A673 (cell line): Measurements from ENCODE around the gene ERGIC3. TPM values are rescaled to one million over a fixed set of nuclear protein-coding genes. Genes with fewer than 3 reads are reported as not detected.

Experiments
- BruUV-seq: library from RNA; stranded (reverse); fragments of 400-500 nt; replicated peaks from 2 replicates; lab custom pipeline; 2021; lab: Mats Ljungman, UMichigan
- CTCF ChIA-PET: fragments of 300-600 bp; sonication (Branson Sonifier 250); formaldehyde crosslinking; loops from one replicate; lab custom pipeline; 2022; ENCODE audit warnings: antibody characterized with exemption; lab: Charles Lee
- POLR2A ChIA-PET: fragments of 300-600 bp; sonication (Branson Sonifier 250); formaldehyde crosslinking; loops from one replicate; lab custom pipeline; 2022; ENCODE audit warnings: antibody characterized with exemption; ENCODE audit not compliant: low non-redundant PET; lab: Charles Lee
- DNase-seq: peaks from one replicate; pipeline ENCODE4 v3.0.0-alpha.2; 2015; ENCODE audit warnings: low spot score
- H3K27ac ChIP-seq: fragments of 200-600 bp; sonication (generic); 2 replicates; pipeline ENCODE4 v1.5.1; 2016; ENCODE audit warnings: mixed run types, low read depth, mild to moderate bottlenecking, mixed read lengths, antibody characterized with exemption, low read length; ENCODE audit not compliant: poor library complexity, severe bottlenecking
- H3K27me3 ChIP-seq: fragments of 200-600 bp; sonication (generic); replicated peaks from 2 replicates; pipeline ENCODE4 v1.6.1; 2017; ENCODE audit warnings: mixed run types, low read depth, mild to moderate bottlenecking, mixed read lengths, antibody characterized with exemption, low read length; ENCODE audit not compliant: insufficient read depth, poor library complexity
- H3K36me3 ChIP-seq: fragments of 200-600 bp; sonication (generic); 2 replicates; pipeline ENCODE4 v1.6.1; 2016; ENCODE audit warnings: mixed run types, mild to moderate bottlenecking, mixed read lengths, antibody characterized with exemption, low read length; ENCODE audit not compliant: insufficient read depth, poor library complexity, severe bottlenecking
- H3K4me1 ChIP-seq: fragments of 200-600 bp; sonication (generic); 2 replicates; pipeline ENCODE4 v1.6.1; 2017; ENCODE audit warnings: mixed run types, mild to moderate bottlenecking, mixed read lengths, antibody characterized with exemption, low read length; ENCODE audit not compliant: insufficient read depth, poor library complexity, severe bottlenecking
- H3K4me3 ChIP-seq: fragments of 200-600 bp; sonication (generic); 2 replicates; pipeline ENCODE4 v1.5.1; 2016; ENCODE audit warnings: low read depth, mixed run types, mild to moderate bottlenecking, mixed read lengths, low read length; ENCODE audit not compliant: poor library complexity, severe bottlenecking
- H3K9me3 ChIP-seq: fragments of 200-600 bp; sonication (generic); 2 replicates; pipeline ENCODE4 v1.6.1; 2016; ENCODE audit warnings: mixed run types, low read depth, mild to moderate bottlenecking, mixed read lengths, antibody characterized with exemption, low read length; ENCODE audit not compliant: poor library complexity, severe bottlenecking
- CTCF ChIP-seq: fragments of 300-800, 200-600 bp; sonication (generic); conservative IDR thresholded peaks from 2 replicates; pipeline ENCODE4 v1.5.1; 2017; ENCODE audit warnings: low read depth, mild to moderate bottlenecking, antibody characterized with exemption, low read length, moderate library complexity, mixed read lengths
- EZH2 ChIP-seq: fragments of 200-600 bp; sonication (generic); IDR thresholded peaks from 2 replicates; pipeline ENCODE4 v1.6.1; 2017; ENCODE audit warnings: borderline replicate concordance, low read depth, mild to moderate bottlenecking, mixed read lengths, antibody characterized with exemption, low read length; ENCODE audit not compliant: poor library complexity, severe bottlenecking
- intact Hi-C: fragments of 100-400 bp; cut with micrococcal nuclease; formaldehyde crosslinking; loops from one replicate; pipeline ENCODE4 v1.10.0; 2022; ENCODE audit not compliant: unreplicated experiment
- total RNA-seq: library from RNA; stranded (reverse); gene quantifications from 2 replicates; pipeline ENCODE4 v1.2.3, GENCODE V29; 2021

The ERGIC3 gene
- total RNA-seq, 1 experiment from 2014 or later: 256 TPM

DNA sequence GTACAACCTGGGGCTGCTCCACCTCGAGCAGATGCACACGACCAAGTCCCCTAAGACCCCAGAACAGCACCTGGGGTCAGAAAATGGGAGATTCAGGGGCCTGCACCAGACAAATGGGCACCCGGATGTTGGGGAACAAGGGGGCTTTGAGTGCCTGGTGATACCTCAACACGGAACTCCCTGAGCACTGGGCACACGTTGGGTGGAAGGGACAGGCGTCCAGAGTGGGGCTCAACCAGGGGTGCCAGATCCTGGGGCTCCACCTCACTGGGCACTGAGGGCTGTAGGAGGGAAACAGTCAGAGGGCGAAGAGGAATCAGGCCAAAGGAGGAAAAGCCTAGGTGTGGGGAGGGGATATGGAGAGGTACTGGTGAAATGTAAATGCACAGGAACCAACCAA, 40.3 kb downstream of the ERGIC3 start:
- H3K36me3 ChIP-seq: no peaks in the 10 kb centered on the region
- no peak for DNase-seq
- no peak overlapping the region for H3K4me3 ChIP-seq
- no peaks in the 10 kb centered on the region for H3K9me3 ChIP-seq
- POLR2A ChIA-PET: no interaction called here
- no peaks in the 10 kb centered on the region for H3K27me3 ChIP-seq
- intact Hi-C loops: no loop called here
- BruUV-seq: no TSS peak
- H3K4me1 ChIP-seq: no peaks in the 10 kb centered on the region
- CTCF ChIA-PET: no interaction called here
- TF ChIP-seq EZH2: no peak
- no peak for TF ChIP-seq CTCF
- no peak overlapping the region for H3K27ac ChIP-seq

DNA sequence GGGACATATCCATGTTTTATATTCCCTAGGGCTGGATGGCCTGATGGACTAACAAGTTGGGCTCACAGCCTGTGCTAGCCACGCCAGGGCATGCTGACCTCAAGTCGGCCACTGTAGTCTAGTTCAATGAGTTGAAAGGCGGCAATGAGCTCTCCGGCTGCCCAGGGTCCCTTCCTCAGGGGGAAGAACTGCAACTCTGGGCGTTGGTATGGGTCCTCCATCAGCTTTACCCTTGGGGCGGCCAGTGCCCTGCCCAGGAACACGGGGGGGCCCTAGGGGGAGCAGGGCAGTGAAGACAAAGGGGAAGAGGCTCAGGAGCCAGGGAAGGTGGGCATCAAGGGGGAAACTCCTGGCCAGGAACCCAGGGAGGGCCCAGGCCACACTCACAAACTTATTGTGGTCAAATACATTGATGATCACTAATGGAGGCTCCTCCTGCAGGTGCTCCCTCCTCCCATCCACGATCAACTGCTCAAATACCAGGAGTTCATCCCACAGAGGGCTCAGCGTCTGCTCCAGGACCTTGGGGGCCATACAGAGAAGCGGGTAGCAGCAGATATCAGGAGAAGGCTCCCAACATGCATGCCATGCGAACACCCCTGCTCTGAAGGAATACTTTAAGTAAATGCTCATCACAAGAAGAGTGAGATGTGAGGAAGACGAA, 41.0 kb downstream of the ERGIC3 start:
- ChIA-PET CTCF (no interaction called here), POLR2A (no interaction called here)
- intact Hi-C loops: no loop called here
- H3K27ac ChIP-seq: no peak overlapping the region
- H3K4me3 ChIP-seq: no peak overlapping the region
- H3K9me3 ChIP-seq: no peaks in the 10 kb centered on the region
- H3K4me1 ChIP-seq: no peaks in the 10 kb centered on the region
- no peak for DNase-seq
- TF ChIP-seq EZH2: no peak
- TF ChIP-seq CTCF: no peak
- BruUV-seq: no TSS peak
- no peaks in the 10 kb centered on the region for H3K36me3 ChIP-seq
- H3K27me3 ChIP-seq: no peaks in the 10 kb centered on the region

DNA sequence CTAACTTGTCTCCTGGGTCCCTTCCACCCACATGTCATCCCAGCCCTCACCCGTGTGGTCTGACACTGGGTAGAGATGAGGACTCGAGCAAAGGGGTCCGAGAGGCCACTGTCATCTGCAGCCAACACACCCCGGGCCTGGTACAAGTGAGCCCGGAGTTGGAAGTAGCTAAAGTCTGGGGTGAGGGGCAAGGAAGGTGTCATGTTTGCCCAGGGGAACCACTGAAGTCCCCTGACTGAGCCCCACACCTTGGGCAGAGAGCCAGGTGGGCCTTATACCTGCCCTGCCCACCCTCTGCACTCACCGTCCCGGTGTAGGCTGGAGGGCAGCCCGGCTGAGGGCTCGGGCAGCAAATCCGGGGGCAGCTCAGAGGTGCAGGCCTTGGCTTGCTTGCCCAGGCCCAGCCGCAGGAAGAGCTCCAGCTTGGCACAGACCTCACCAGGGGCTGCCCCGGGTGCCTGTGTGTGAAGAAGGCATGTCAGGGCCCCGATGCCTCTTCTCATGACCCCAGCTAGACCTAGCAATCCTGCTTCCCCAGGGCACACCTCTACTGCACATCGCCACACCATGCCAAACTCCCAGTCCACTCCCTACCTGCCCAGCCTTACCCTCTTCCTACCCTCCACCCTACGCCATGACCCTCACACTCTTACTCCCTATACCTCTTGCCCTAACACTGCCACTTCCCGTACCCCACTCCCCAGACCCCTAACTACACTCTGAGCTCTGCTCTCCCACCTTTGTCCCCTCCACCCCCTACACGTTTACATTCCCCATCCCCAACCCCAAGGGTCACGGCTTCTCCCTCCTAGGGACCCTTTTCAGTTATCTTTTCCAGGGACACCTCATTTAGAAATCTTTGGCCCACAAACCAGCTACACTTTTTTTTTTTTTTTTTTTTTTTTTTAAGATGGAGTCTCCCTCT, 42.0 kb downstream of the ERGIC3 start:
- intact Hi-C loops: no loop called here
- Histone ChIP-seq H3K4me1 (no peaks in the 10 kb centered on the region), H3K4me3 (no peak overlapping the region), H3K27ac (no peak overlapping the region), H3K27me3 (no peaks in the 10 kb centered on the region), H3K36me3 (no peaks in the 10 kb centered on the region), H3K9me3 (no peaks in the 10 kb centered on the region)
- ChIA-PET POLR2A (no interaction called here), CTCF (no interaction called here)
- no peak for TF ChIP-seq EZH2
- TF ChIP-seq CTCF: no peak
- no peak for DNase-seq
- BruUV-seq: no TSS peak
